ENCODE measurements around the gene TEX13A. TPM values are rescaled to one million over a fixed set of nuclear protein-coding genes. Genes with fewer than 3 reads are reported as not detected.

Gene TEX13A
- not detected for total RNA-seq

GRCh38 chrX:105220636-105221035 is at the start of gene TEX13A:
Gene TEX13A (minus strand): TSS chrX:105220694. CDS start chrX:105220397, 297 bp downstream.
- intact Hi-C loops (cut with DNase I), result no loop called here
- Histone ChIP-seq H3K9me3 (no peaks in the 10 kb centered on the region), H3K4me3 (replicated peaks in 1 of 3) (no peak within 1 kb of the TSS), H3K36me3 (no peaks in the 10 kb centered on the region), H3K27ac (no peak within 1 kb of the TSS), H3K27me3 (no peaks in the 10 kb centered on the region), H3K4me1 (no peaks in the 10 kb centered on the region)
- TF ChIP-seq POLR2A (IDR thresholded peaks at IDR 0.05) (no peak), CTCF (IDR thresholded peaks at IDR 0.05) (no peak)
- DNase-seq, result no peak
- WGBS, 2 donors, result 90 to 91% methylated on average over 7 of the region's 7 CpGs

GRCh38 chrX:105269386-105269785 is 48.9 kb upstream of the TEX13A start:
- intact Hi-C loops (cut with DNase I), result no loop called here
- Histone ChIP-seq H3K36me3 (no peaks in the 10 kb centered on the region), H3K4me1 (no peaks in the 10 kb centered on the region), H3K4me3 (replicated peaks in 1 of 3) (no peak overlapping the region), H3K27me3 (peaks cover 6% of the 10 kb centered on the region), H3K9me3 (no peaks in the 10 kb centered on the region), H3K27ac (no peak overlapping the region)
- WGBS, 2 donors, result 93 to 94% methylated on average over 2 of the region's 2 CpGs
- TF ChIP-seq POLR2A (IDR thresholded peaks at IDR 0.05) (no peak), CTCF (IDR thresholded peaks at IDR 0.05) (no peak)
- DNase-seq, result no peak

- Histone ChIP-seq H3K4me3 (replicated peaks in 1 of 3) (no peak overlapping the region), H3K9me3 (no peaks in the 10 kb centered on the region), H3K27me3 (peaks cover 6% of the 10 kb centered on the region), H3K4me1 (no peaks in the 10 kb centered on the region), H3K27ac (no peak overlapping the region), H3K36me3 (no peaks in the 10 kb centered on the region)
- no peak for DNase-seq
- TF ChIP-seq POLR2A (IDR thresholded peaks at IDR 0.05) (no peak), CTCF (IDR thresholded peaks at IDR 0.05) (no peak)
- intact Hi-C loops (cut with DNase I), result no loop called here
- WGBS, 2 donors, result 78 to 92% methylated on average over 2 of the region's 2 CpGs
Observed at GRCh38 chrX:105267167-105267566, 46.7 kb upstream of the TEX13A start.

GRCh38 chrX:105266456-105266855 is 46.0 kb upstream of the TEX13A start:
- Histone ChIP-seq H3K9me3 (no peaks in the 10 kb centered on the region), H3K4me1 (no peaks in the 10 kb centered on the region), H3K36me3 (no peaks in the 10 kb centered on the region), H3K27me3 (peaks cover 6% of the 10 kb centered on the region), H3K27ac (no peak overlapping the region), H3K4me3 (replicated peaks in 1 of 3) (no peak overlapping the region)
- no peak for DNase-seq
- 80 to 81% methylated on average over 1 of the region's 1 CpG for WGBS, 2 donors
- TF ChIP-seq CTCF (IDR thresholded peaks at IDR 0.05) (no peak), POLR2A (IDR thresholded peaks at IDR 0.05) (no peak)
- intact Hi-C loops (cut with DNase I), result no loop called here

GRCh38 chrX:105265093-105265492 is 44.6 kb upstream of the TEX13A start:
- Histone ChIP-seq H3K27me3 (no peaks in the 10 kb centered on the region), H3K4me3 (replicated peaks in 1 of 3) (no peak overlapping the region), H3K9me3 (no peaks in the 10 kb centered on the region), H3K27ac (no peak overlapping the region), H3K4me1 (no peaks in the 10 kb centered on the region), H3K36me3 (no peaks in the 10 kb centered on the region)
- no peak for TF ChIP-seq POLR2A (IDR thresholded peaks at IDR 0.05)
- TF ChIP-seq CTCF (IDR thresholded peaks at IDR 0.05), result no peak
- WGBS, 2 donors, result 75 to 77% methylated on average over 3 of the region's 3 CpGs
- intact Hi-C loops (cut with DNase I), result no loop called here
- no peak for DNase-seq
